ENCODE measurements around the gene IFT81. TPM values are rescaled to one million over a fixed set of nuclear protein-coding genes. Genes with fewer than 3 reads are reported as not detected.

The IFT81 gene
- total RNA-seq, 1 donor from 2014 or later = 18.3 TPM

DNA sequence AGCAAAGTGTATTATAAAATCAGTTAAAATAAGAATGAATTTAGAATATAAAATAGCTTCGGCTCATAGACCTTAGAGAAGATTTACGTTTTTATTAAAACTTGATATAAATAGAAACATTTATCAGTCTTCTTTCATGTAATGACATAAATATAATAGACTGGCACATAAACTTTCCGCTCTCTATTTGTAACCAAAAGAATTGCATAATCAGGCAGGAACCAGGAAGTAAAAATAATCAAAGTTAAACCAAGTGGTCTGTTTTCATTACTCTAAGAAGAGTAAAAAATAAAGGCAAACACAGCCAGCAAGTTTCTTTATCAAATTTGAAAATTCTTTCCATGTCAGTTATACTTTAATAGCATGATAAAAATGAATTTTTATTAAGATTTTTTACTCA lies 110.6 kb downstream of the IFT81 start:
- H3K36me3 ChIP-seq (ENCODE audit: control insufficient read depth in 3 of 3, insufficient read depth in 3 of 3, low read length in 3 of 3) = no peaks in the 10 kb centered on the region
- H3K4me1 ChIP-seq (ENCODE audit: control insufficient read depth in 3 of 3, insufficient read depth in 3 of 3, low read length in 3 of 3) = peaks cover 7 to 10% (median 10%) of the 10 kb centered on the region in 3 donors
- no peaks in the 10 kb centered on the region for H3K9me3 ChIP-seq (ENCODE audit: control insufficient read depth in 3 of 3, low read length in 3 of 3)
- no peak overlapping the region for H3K4me3 ChIP-seq (ENCODE audit: low read length in 3 of 3)
- H3K27me3 ChIP-seq (ENCODE audit: control insufficient read depth in 3 of 3, insufficient read depth in 3 of 3, low read length in 3 of 3) = no peaks in the 10 kb centered on the region
- H3K27ac ChIP-seq (ENCODE audit: low read depth, low read length) = peak overlapping the region; percentile 55
- H3K9ac ChIP-seq (ENCODE audit: low read depth in 1 of 3, low read length in 3 of 3) = no peak overlapping the region

DNA sequence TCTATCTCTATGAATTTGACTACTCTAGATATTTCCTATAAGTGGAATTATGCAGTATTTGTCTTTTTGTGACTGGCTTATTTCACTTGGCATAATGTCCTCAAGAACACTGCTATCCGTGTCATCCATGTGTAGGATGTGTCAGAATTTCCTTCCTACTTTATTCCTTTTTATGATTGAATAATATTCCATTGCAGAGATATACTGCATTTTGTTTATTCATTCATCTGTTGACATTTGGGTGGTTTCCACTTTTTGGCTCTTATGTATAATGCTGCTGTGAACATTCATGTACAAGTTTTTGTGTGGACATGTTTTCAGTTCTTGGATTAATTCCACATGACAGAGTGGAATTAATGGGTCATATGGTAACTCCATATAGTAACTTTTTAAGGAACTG lies 111.2 kb downstream of the IFT81 start:
- peaks cover 7 to 10% (median 10%) of the 10 kb centered on the region in 3 donors for H3K4me1 ChIP-seq (ENCODE audit: control insufficient read depth in 3 of 3, insufficient read depth in 3 of 3, low read length in 3 of 3)
- no peak overlapping the region for H3K9ac ChIP-seq (ENCODE audit: low read depth in 1 of 3, low read length in 3 of 3)
- no peaks in the 10 kb centered on the region for H3K36me3 ChIP-seq (ENCODE audit: control insufficient read depth in 3 of 3, insufficient read depth in 3 of 3, low read length in 3 of 3)
- H3K27me3 ChIP-seq (ENCODE audit: control insufficient read depth in 3 of 3, insufficient read depth in 3 of 3, low read length in 3 of 3) = no peaks in the 10 kb centered on the region
- peak overlapping the region; percentile 55 for H3K27ac ChIP-seq (ENCODE audit: low read depth, low read length)
- no peak overlapping the region for H3K4me3 ChIP-seq (ENCODE audit: low read length in 3 of 3)
- no peaks in the 10 kb centered on the region for H3K9me3 ChIP-seq (ENCODE audit: control insufficient read depth in 3 of 3, low read length in 3 of 3)

DNA sequence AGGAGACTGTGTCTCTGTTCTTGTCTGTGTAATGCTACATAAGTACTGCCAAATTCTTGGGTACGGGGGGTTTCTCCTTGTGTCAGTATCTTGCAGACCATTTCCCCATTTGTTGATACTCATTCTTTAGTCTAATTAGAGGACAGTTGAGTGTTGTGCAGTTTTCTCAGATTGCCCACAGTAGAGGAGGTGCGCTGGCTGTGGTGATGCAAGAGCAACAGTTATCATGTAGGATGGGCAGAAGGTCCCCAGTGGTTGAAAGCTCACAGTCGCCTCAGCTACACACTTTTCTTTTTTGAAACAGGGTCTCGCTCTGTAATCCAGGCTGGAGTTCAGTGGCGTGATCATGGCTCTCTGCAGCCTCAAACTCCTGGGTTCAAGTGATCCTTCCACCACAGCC lies 119.1 kb downstream of the IFT81 start:
- H3K27ac ChIP-seq (ENCODE audit: low read depth, low read length) = no peak overlapping the region

DNA sequence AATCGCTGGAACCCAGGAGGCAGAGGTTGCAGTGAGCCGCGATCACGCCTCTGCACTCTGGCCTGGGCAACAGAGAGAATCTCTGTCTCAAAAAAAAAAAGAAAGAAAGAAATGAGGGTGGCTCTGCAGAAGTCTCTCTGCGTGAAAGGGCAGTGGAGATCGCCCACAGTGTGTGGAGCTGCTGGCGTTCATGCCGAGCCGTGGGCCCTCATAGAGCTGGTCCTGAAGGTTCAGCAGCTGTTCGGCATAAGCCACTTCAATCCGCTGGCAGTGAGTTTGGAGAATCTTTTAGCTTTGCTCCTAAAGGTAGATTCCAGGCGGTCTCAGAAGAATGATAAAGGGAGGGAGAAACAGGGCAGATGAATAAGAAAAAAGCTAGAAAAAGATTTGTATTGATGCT lies 120.2 kb downstream of the IFT81 start:
- Histone ChIP-seq H3K4me1 (ENCODE audit: control insufficient read depth in 3 of 3, insufficient read depth in 3 of 3, low read length in 3 of 3) (peaks cover 30 to 41% (median 40%) of the 10 kb centered on the region in 3 donors), H3K9me3 (ENCODE audit: control insufficient read depth in 3 of 3, low read length in 3 of 3) (no peaks in the 10 kb centered on the region), H3K9ac (ENCODE audit: low read depth in 1 of 3, low read length in 3 of 3) (peak overlapping the region in 1 of 3 donors; percentile 40), H3K27ac (ENCODE audit: low read depth, low read length) (no peak overlapping the region), H3K36me3 (ENCODE audit: control insufficient read depth in 3 of 3, insufficient read depth in 3 of 3, low read length in 3 of 3) (no peaks in the 10 kb centered on the region), H3K27me3 (ENCODE audit: control insufficient read depth in 3 of 3, insufficient read depth in 3 of 3, low read length in 3 of 3) (no peaks in the 10 kb centered on the region), H3K4me3 (ENCODE audit: low read length in 3 of 3) (no peak overlapping the region)

More for the DNA sequence above, 119.1 kb downstream of the IFT81 start:
- Histone ChIP-seq H3K36me3 (ENCODE audit: control insufficient read depth in 3 of 3, insufficient read depth in 3 of 3, low read length in 3 of 3) (no peaks in the 10 kb centered on the region), H3K9ac (ENCODE audit: low read depth in 1 of 3, low read length in 3 of 3) (no peak overlapping the region), H3K9me3 (ENCODE audit: control insufficient read depth in 3 of 3, low read length in 3 of 3) (no peaks in the 10 kb centered on the region), H3K27me3 (ENCODE audit: control insufficient read depth in 3 of 3, insufficient read depth in 3 of 3, low read length in 3 of 3) (no peaks in the 10 kb centered on the region), H3K4me3 (ENCODE audit: low read length in 3 of 3) (no peak overlapping the region), H3K4me1 (ENCODE audit: control insufficient read depth in 3 of 3, insufficient read depth in 3 of 3, low read length in 3 of 3) (peaks cover 19 to 30% (median 29%) of the 10 kb centered on the region in 3 donors)

DNA sequence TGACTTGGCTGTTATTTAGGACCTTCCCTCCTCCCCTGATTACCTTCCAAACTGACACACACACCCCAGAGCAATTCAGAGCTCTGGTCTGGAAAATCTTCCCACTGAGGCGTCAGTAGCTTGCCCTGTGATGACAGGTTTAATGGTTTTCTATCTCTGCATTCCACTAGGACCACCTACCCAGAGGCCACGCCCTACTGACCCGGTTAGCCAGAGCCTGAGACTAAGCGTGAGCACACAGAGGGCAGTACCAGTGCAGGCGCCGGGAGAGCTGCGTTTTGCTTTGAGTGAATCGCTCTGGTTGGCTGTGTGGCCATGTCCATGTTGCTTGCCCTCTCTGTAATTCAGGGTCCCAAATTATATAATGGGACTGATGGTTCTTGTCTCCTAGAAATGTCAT lies 120.7 kb downstream of the IFT81 start:
- no peak overlapping the region for H3K27ac ChIP-seq (ENCODE audit: low read depth, low read length)
- H3K36me3 ChIP-seq (ENCODE audit: control insufficient read depth in 3 of 3, insufficient read depth in 3 of 3, low read length in 3 of 3) = no peaks in the 10 kb centered on the region
- peak overlapping the region in 1 of 3 donors; percentile 40 for H3K9ac ChIP-seq (ENCODE audit: low read depth in 1 of 3, low read length in 3 of 3)
- peaks cover 35 to 45% (median 45%) of the 10 kb centered on the region in 3 donors for H3K4me1 ChIP-seq (ENCODE audit: control insufficient read depth in 3 of 3, insufficient read depth in 3 of 3, low read length in 3 of 3)
- no peak overlapping the region for H3K4me3 ChIP-seq (ENCODE audit: low read length in 3 of 3)
- no peaks in the 10 kb centered on the region for H3K27me3 ChIP-seq (ENCODE audit: control insufficient read depth in 3 of 3, insufficient read depth in 3 of 3, low read length in 3 of 3)
- H3K9me3 ChIP-seq (ENCODE audit: control insufficient read depth in 3 of 3, low read length in 3 of 3) = no peaks in the 10 kb centered on the region

DNA sequence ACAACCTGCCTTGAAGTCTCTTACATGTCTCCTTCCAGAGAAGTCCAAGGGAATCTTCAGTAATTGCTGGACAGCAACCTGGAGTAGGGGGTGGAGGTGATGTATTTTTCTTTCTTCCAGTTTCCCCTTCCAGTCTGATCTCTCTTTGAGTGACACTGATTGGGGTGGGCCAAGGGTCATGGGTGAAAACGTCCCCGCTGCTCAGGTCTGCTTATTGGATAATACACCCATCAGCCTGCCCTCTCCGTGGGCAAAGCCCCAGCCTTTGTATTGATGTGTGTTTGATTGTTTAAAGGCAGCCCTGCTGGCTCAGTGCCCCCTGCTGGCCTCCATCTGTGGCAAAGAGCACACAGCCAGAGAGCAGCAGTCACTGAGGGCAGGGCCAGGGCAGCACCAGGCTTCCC lies 121.2 kb downstream of the IFT81 start:
- Histone ChIP-seq H3K4me3 (ENCODE audit: low read length in 3 of 3) (no peak overlapping the region), H3K27ac (ENCODE audit: low read depth, low read length) (no peak overlapping the region), H3K9ac (ENCODE audit: low read depth in 1 of 3, low read length in 3 of 3) (no peak overlapping the region), H3K9me3 (ENCODE audit: control insufficient read depth in 3 of 3, low read length in 3 of 3) (no peaks in the 10 kb centered on the region), H3K4me1 (ENCODE audit: control insufficient read depth in 3 of 3, insufficient read depth in 3 of 3, low read length in 3 of 3) (peaks cover 40 to 51% (median 50%) of the 10 kb centered on the region in 3 donors), H3K36me3 (ENCODE audit: control insufficient read depth in 3 of 3, insufficient read depth in 3 of 3, low read length in 3 of 3) (no peaks in the 10 kb centered on the region), H3K27me3 (ENCODE audit: control insufficient read depth in 3 of 3, insufficient read depth in 3 of 3, low read length in 3 of 3) (no peaks in the 10 kb centered on the region)

DNA sequence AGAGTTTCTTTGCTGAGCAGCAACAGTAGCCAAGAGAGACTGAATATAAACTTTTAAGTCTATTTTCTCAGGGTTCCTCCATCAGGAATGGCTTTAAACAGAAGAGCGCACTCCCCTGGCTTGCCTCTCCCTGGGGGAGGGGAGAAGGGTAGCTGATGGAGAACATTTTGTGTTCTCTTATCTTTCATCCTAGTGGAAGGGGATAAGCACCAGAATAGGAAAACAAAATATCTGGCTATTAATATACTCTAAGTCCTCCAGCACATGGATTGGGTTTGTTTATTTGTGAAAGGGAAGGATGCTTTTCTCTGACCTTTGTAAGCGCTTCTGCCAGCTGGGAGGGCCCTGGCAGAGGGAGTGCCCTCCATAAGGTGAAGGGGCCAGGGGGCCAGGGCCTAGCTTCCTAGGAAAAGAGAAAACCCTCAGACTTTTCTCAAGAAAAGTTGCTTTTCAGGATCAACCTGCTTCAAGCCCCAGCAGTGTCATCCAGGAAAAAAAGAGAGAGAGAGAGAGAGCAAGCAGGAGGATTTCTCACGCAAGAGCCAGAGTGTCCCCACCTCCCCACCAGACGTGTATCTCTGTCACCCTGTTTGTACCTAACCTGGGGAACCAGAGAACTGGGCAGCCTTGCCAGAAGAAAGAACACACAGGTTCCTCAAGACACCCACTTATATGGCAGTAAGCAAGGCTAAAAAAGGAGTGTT lies 122.6 kb downstream of the IFT81 start:
- Histone ChIP-seq H3K4me3 (ENCODE audit: low read length in 3 of 3) (peak overlapping the region in 2 of 3 donors; percentile 45 to 54), H3K27me3 (ENCODE audit: control insufficient read depth in 3 of 3, insufficient read depth in 3 of 3, low read length in 3 of 3) (no peaks in the 10 kb centered on the region), H3K4me1 (ENCODE audit: control insufficient read depth in 3 of 3, insufficient read depth in 3 of 3, low read length in 3 of 3) (peaks cover 41 to 58% (median 55%) of the 10 kb centered on the region in 3 donors), H3K36me3 (ENCODE audit: control insufficient read depth in 3 of 3, insufficient read depth in 3 of 3, low read length in 3 of 3) (no peaks in the 10 kb centered on the region), H3K9me3 (ENCODE audit: control insufficient read depth in 3 of 3, low read length in 3 of 3) (no peaks in the 10 kb centered on the region), H3K27ac (ENCODE audit: low read depth, low read length) (peak overlapping the region; percentile 73), H3K9ac (ENCODE audit: low read depth in 1 of 3, low read length in 3 of 3) (peak overlapping the region in 2 of 3 donors; percentile 1 to 80)

DNA sequence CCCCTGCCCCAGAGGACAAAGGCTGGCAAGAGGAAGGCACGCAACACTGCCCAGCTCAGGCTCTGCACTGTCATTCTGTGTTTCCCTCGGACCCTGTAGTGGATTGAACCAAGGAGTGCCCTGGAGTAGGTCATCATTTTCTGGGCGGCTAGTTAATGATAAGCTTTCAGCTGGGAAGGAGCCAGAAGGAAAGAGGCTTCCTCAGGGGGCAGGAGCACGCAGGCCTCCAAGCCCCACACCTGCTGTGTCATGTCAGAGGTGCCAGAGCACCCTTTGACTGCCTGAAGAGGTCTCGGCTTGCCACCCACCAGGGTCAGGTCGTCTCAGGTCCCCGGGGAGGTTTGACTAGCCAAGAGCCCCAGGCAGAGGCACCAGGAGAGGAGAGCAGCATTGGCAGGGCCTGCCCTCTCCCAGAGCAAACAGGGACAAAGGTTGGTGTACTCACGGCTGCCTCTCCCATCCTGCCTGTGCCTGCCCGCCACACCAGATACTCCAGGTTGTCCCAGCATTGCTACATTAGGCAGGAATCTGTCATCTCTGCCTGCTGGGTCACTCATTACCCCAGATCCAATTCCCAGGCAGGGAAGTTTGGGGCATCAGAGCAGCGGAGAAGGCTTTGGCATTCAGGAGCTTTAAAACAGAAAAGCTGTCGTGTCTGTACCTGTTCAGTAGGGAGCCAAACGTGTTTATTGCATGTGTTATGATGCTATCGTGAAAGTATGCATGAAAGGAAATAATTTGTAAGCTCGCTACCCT lies 123.4 kb downstream of the IFT81 start:
- peak overlapping the region in 2 of 3 donors; percentile 45 to 54 for H3K4me3 ChIP-seq (ENCODE audit: low read length in 3 of 3)
- peak overlapping the region; percentile 73 for H3K27ac ChIP-seq (ENCODE audit: low read depth, low read length)
- H3K9me3 ChIP-seq (ENCODE audit: control insufficient read depth in 3 of 3, low read length in 3 of 3) = no peaks in the 10 kb centered on the region
- H3K27me3 ChIP-seq (ENCODE audit: control insufficient read depth in 3 of 3, insufficient read depth in 3 of 3, low read length in 3 of 3) = no peaks in the 10 kb centered on the region
- H3K36me3 ChIP-seq (ENCODE audit: control insufficient read depth in 3 of 3, insufficient read depth in 3 of 3, low read length in 3 of 3) = no peaks in the 10 kb centered on the region
- H3K9ac ChIP-seq (ENCODE audit: low read depth in 1 of 3, low read length in 3 of 3) = peak overlapping the region in 2 of 3 donors; percentile 1 to 80
- peaks cover 41 to 58% (median 56%) of the 10 kb centered on the region in 3 donors for H3K4me1 ChIP-seq (ENCODE audit: control insufficient read depth in 3 of 3, insufficient read depth in 3 of 3, low read length in 3 of 3)

DNA sequence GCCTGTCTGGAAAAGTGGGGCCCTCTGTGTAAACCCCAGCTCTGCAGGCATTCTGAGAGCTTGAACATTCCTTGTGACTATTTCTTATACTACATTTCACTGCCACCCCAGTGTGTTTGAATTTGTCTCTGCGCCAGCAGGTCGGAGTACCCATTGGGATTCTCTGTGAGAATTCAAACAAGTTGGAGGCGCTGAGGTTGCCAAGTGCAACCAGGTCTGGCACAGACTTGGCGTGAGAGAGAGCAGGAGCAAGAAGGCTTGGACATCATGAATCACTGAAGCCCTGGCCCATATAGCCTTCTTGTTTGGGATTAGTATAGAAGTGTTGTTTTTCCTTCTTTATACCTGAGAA lies 123.9 kb downstream of the IFT81 start:
- Histone ChIP-seq H3K9ac (ENCODE audit: low read depth in 1 of 3, low read length in 3 of 3) (peak overlapping the region in 1 of 3 donors; percentile 80), H3K4me3 (ENCODE audit: low read length in 3 of 3) (no peak overlapping the region), H3K4me1 (ENCODE audit: control insufficient read depth in 3 of 3, insufficient read depth in 3 of 3, low read length in 3 of 3) (peaks cover 46 to 62% (median 61%) of the 10 kb centered on the region in 3 donors), H3K27ac (ENCODE audit: low read depth, low read length) (peak overlapping the region; percentile 73), H3K27me3 (ENCODE audit: control insufficient read depth in 3 of 3, insufficient read depth in 3 of 3, low read length in 3 of 3) (no peaks in the 10 kb centered on the region), H3K36me3 (ENCODE audit: control insufficient read depth in 3 of 3, insufficient read depth in 3 of 3, low read length in 3 of 3) (no peaks in the 10 kb centered on the region), H3K9me3 (ENCODE audit: control insufficient read depth in 3 of 3, low read length in 3 of 3) (no peaks in the 10 kb centered on the region)

DNA sequence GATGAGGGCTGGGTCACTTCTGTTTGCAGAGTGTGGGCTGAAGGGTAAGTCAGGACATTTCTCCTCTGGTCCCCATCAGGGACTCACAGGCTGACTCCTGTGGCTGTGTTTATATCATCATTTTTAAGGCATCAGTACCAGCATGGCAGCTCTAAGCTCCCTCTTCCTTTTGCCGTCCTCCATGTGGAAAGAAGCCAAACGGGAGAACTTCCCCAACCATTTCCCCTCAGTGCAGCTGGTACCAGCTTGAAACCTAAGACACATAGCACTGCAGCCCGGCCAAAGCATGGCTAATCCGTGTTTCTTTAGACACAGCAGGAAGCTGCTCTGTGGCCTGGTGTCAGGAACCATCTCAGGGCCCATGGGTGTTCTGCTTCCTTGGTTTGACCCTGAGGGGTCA lies 124.9 kb downstream of the IFT81 start:
- peak overlapping the region in 2 of 3 donors; percentile 63 to 77 for H3K9ac ChIP-seq (ENCODE audit: low read depth in 1 of 3, low read length in 3 of 3)
- H3K36me3 ChIP-seq (ENCODE audit: control insufficient read depth in 3 of 3, insufficient read depth in 3 of 3, low read length in 3 of 3) = no peaks in the 10 kb centered on the region
- peaks cover 51 to 66% (median 62%) of the 10 kb centered on the region in 3 donors for H3K4me1 ChIP-seq (ENCODE audit: control insufficient read depth in 3 of 3, insufficient read depth in 3 of 3, low read length in 3 of 3)
- no peaks in the 10 kb centered on the region for H3K9me3 ChIP-seq (ENCODE audit: control insufficient read depth in 3 of 3, low read length in 3 of 3)
- peak overlapping the region in 1 of 3 donors; percentile 49 for H3K4me3 ChIP-seq (ENCODE audit: low read length in 3 of 3)
- peak overlapping the region; percentile 72 for H3K27ac ChIP-seq (ENCODE audit: low read depth, low read length)
- no peaks in the 10 kb centered on the region for H3K27me3 ChIP-seq (ENCODE audit: control insufficient read depth in 3 of 3, insufficient read depth in 3 of 3, low read length in 3 of 3)

All from skeletal muscle tissue (tissue), 4 donors.